Suprapubic skin (tissue), 4 donors: ENCODE data around the gene VAT1. TPM values are rescaled to one million over a fixed set of nuclear protein-coding genes. Genes with fewer than 3 reads are reported as not detected.
A peak's percentile ranks its signal among the peaks of the same experiment; 100 is the strongest.
"Not testable (repeated sequence)": the region's sequence is repeated elsewhere in the genome, so short reads cannot be mapped to it uniquely, and the experiment has no call there.

ENCODE experiments used
- DNase-seq, 2 donors: peaks; one replicate each; pipeline ENCODE4 v3.0.0-alpha.2; 2019; ENCODE audit warnings: low spot score in 2 of 2
- H3K27ac ChIP-seq: fragments of 200-600 bp; sonication (generic); one replicate; pipeline ENCODE4 v1.5.1; 2019
- H3K27me3 ChIP-seq: fragments of 200-600 bp; sonication (generic); one replicate; pipeline ENCODE4 v1.5.1; 2019
- H3K36me3 ChIP-seq: fragments of 200-600 bp; sonication (generic); one replicate; pipeline ENCODE4 v1.5.1; 2019
- H3K4me1 ChIP-seq: fragments of 200-600 bp; sonication (generic); one replicate; pipeline ENCODE4 v1.5.1; 2019
- H3K4me3 ChIP-seq: fragments of 200-600 bp; sonication (generic); one replicate; pipeline ENCODE4 v1.5.1; 2019; ENCODE audit warnings: mild to moderate bottlenecking
- H3K9me3 ChIP-seq: fragments of 200-600 bp; sonication (generic); one replicate; pipeline ENCODE4 v1.5.1; 2019
- EP300 ChIP-seq: sonication (generic); formaldehyde crosslinking; IDR thresholded peaks from one replicate; pipeline ENCODE4 v1.6.1; 2017; ENCODE audit warnings: antibody characterized with exemption
- POLR2A ChIP-seq, 2 donors: fragments of 450-650 bp; IDR thresholded peaks; one replicate each; pipeline ENCODE4 v1.6.1; 2017; ENCODE audit warnings: antibody characterized with exemption in 2 of 2, mild to moderate bottlenecking in 2 of 2, moderate library complexity in 2 of 2
- POLR2AphosphoS5 ChIP-seq, 3 donors: sonication (generic); formaldehyde crosslinking; IDR thresholded peaks; one replicate each; pipeline ENCODE4 v1.6.1; 2017; ENCODE audit warnings: antibody characterized with exemption in 3 of 3
- WGBS: methylation state at CpG from one replicate; pipeline ENCODE4 v1.1.5; 2018; 5-methylcytosine and 5-hydroxymethylcytosine counted together
- total RNA-seq, 4 donors: library from RNA; depleted of rRNA; stranded (reverse); fragments of >200 nt; gene quantifications; one replicate each; pipeline ENCODE4 v1.1.0, GENCODE V29; 2016
- TF ChIP-seq, protein P1 (sequence below), 2 donors: fragments of 200-600 bp in 1 of 2; fragments of 450-650 bp in 1 of 2; sonication (generic) in 1 of 2; IDR thresholded peaks; one replicate each; pipeline ENCODE4 v1.5.1; 2016 to 2019; ENCODE audit warnings: antibody characterized with exemption in 2 of 2, mild to moderate bottlenecking in 1 of 2, moderate library complexity in 1 of 2

VAT1 gene
- total RNA-seq, 4 donors from 2014 or later: 125 to 234 (median 188) TPM

DNA sequence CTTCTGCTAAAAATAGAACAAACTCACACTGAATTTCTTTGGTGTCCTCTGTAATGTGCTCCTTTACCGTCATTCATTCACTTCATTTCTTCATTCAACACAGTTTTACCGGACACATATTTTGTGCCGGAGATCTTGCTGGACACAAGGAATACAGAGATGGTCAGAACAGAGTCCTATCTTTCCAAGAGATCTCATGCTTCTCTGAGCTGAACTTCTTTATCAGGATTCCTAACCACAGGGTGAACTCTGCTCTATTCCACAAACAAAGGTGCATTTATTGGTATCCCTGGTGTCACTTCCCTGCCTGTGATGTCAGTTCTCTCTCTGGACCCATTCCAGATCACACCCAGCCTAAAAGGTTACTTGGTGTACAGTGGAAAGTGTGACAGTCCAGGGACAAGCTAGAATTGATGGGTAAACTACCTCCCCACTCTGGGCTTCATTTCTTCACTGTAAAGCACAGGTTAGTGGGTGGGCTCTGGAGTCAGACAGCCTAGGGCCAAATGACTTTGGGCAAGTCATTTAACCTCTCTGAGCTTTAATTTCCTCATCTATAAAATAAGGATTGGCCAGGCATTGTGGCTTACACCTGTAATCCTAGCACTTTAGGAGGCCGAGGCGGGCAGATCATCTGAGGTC lies 11.4 kb downstream of the VAT1 start:
- TF ChIP-seq, protein P1, sequence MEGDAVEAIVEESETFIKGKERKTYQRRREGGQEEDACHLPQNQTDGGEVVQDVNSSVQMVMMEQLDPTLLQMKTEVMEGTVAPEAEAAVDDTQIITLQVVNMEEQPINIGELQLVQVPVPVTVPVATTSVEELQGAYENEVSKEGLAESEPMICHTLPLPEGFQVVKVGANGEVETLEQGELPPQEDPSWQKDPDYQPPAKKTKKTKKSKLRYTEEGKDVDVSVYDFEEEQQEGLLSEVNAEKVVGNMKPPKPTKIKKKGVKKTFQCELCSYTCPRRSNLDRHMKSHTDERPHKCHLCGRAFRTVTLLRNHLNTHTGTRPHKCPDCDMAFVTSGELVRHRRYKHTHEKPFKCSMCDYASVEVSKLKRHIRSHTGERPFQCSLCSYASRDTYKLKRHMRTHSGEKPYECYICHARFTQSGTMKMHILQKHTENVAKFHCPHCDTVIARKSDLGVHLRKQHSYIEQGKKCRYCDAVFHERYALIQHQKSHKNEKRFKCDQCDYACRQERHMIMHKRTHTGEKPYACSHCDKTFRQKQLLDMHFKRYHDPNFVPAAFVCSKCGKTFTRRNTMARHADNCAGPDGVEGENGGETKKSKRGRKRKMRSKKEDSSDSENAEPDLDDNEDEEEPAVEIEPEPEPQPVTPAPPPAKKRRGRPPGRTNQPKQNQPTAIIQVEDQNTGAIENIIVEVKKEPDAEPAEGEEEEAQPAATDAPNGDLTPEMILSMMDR (IDR thresholded peaks at IDR 0.05): no peak
- no peak for TF ChIP-seq POLR2AphosphoS5 (IDR thresholded peaks at IDR 0.05)
- no peak for TF ChIP-seq POLR2A (IDR thresholded peaks at IDR 0.05)
- peaks cover 12% of the 10 kb centered on the region for H3K36me3 ChIP-seq
- H3K27me3 ChIP-seq: no peaks in the 10 kb centered on the region
- DNase-seq: no peak
- WGBS: 87% methylated on average over 5 of the region's 5 CpGs
- H3K4me3 ChIP-seq: no peak overlapping the region
- peak overlapping the region; percentile 47 for H3K27ac ChIP-seq
- no peaks in the 10 kb centered on the region for H3K9me3 ChIP-seq
- H3K4me1 ChIP-seq: peaks cover 69% of the 10 kb centered on the region

- peak within 1 kb of the TSS; percentile 67 for H3K4me3 ChIP-seq
- 16% methylated on average over 16 of the region's 18 CpGs for WGBS
- DNase-seq: peak; percentile 92
- H3K4me1 ChIP-seq: peaks cover 42% of the 10 kb centered on the region
- peak within 1 kb of the TSS; percentile 95 for H3K27ac ChIP-seq
- H3K9me3 ChIP-seq: no peaks in the 10 kb centered on the region
- peaks cover 20% of the 10 kb centered on the region for H3K36me3 ChIP-seq
- H3K27me3 ChIP-seq: no peaks in the 10 kb centered on the region
- TF ChIP-seq POLR2AphosphoS5 (IDR thresholded peaks at IDR 0.05): peak in 1 of 3 donors; percentile 49
- TF ChIP-seq POLR2A (IDR thresholded peaks at IDR 0.05): peak in 1 of 2 donors; percentile 34
- TF ChIP-seq, protein P1 (IDR thresholded peaks at IDR 0.05): peak in 1 of 2 donors; percentile 21
- TF ChIP-seq EP300: no peak
These were observed 15.3 kb downstream of the VAT1 start, which contains the start of gene IFI35 for GRCh38 chr17:43006639-43007551. Gene IFI35 (plus strand): TSS chr17:43006784. CDS start chr17:43006948, 164 bp downstream.

DNA sequence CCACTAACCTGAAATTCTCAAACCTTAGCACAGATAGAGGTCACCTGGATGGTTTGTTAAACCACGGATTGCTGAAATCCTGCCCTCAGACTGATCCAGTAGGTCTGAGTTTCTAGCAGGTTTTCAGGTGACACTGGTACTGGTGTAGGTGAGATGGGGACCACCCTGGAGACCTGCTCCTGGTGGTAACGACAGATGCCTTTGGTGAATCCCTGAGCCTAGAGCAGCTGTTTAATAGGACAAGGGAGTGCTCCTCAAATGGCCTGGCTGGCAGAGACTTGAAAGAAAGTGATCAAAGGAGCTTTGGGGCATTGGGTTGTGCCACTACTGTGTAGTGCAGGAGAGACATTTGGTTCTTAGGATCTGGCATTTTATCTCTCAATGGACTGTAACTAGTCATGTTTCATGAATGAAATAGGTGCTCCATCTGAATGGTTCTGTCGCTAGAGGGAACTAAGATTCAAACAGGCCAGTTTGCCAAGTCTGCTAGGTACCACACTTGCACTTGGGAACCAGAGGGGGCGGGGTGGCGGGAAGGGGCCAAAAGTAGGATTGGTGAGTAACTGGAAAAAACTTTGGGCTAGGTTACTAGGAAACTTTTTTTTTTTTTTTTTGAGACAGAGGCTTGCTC lies 18.5 kb downstream of the VAT1 start:
- no peak overlapping the region for H3K27ac ChIP-seq
- 76% methylated on average over 5 of the region's 5 CpGs for WGBS
- no peak overlapping the region for H3K4me3 ChIP-seq
- no peaks in the 10 kb centered on the region for H3K27me3 ChIP-seq
- peaks cover 40% of the 10 kb centered on the region for H3K36me3 ChIP-seq
- TF ChIP-seq, protein P1 (IDR thresholded peaks at IDR 0.05): no peak
- TF ChIP-seq POLR2A (IDR thresholded peaks at IDR 0.05) (no peak), EP300 (no peak), POLR2AphosphoS5 (IDR thresholded peaks at IDR 0.05) (no peak)
- no peak for DNase-seq
- H3K4me1 ChIP-seq: peaks cover 35% of the 10 kb centered on the region
- no peaks in the 10 kb centered on the region for H3K9me3 ChIP-seq

GRCh38 chr17:43000894-43001293 lies 21.3 kb downstream of the VAT1 start:
- H3K4me1 ChIP-seq: peaks cover 30% of the 10 kb centered on the region
- H3K36me3 ChIP-seq: peaks cover 40% of the 10 kb centered on the region
- not testable (repeated sequence) for H3K9me3 ChIP-seq, H3K27ac ChIP-seq, H3K4me3 ChIP-seq, H3K27me3 ChIP-seq, DNase-seq
- WGBS: 94% methylated on average over 13 of the region's 13 CpGs

GRCh38 chr17:42999003-42999525 lies 23.1 kb downstream of the VAT1 start:
- WGBS: 20% methylated on average over 10 of the region's 10 CpGs

More at GRCh38 chr17:42999003-42999525, 23.1 kb downstream of the VAT1 start:
- Histone ChIP-seq H3K4me1 (peaks cover 30% of the 10 kb centered on the region), H3K36me3 (peaks cover 40% of the 10 kb centered on the region), H3K27ac (peak overlapping the region; percentile 92), H3K4me3 (peak overlapping the region; percentile 81), H3K9me3 (no peaks in the 10 kb centered on the region), H3K27me3 (no peaks in the 10 kb centered on the region)
- DNase-seq: no peak
- TF ChIP-seq POLR2AphosphoS5 (IDR thresholded peaks at IDR 0.05) (no peak), POLR2A (IDR thresholded peaks at IDR 0.05) (no peak), EP300 (no peak)
- TF ChIP-seq, protein P1 (IDR thresholded peaks at IDR 0.05): no peak
